SIG-M5 (cell line): ENCODE results near the gene ZBTB48.
"Not testable (repeated sequence)": the region's sequence is repeated elsewhere in the genome, so short reads cannot be mapped to it uniquely, and the experiment has no call there.

Source experiments
- DNase-seq: peaks from one replicate; lab custom pipeline; 2025; lab: John Stamatoyannopoulos, UW

The ZBTB48 gene

GRCh38 chr1:6632588-6633514, 53.1 kb downstream of the ZBTB48 start:
- no peak for DNase-seq

- no peak for DNase-seq
These were observed 54.7 kb downstream of the ZBTB48 start for GRCh38 chr1:6634371-6635052.

- no peak for DNase-seq
These were observed 55.5 kb downstream of the ZBTB48 start for GRCh38 chr1:6635161-6635909.

- DNase-seq = no peak
These were observed 56.3 kb downstream of the ZBTB48 start for GRCh38 chr1:6635910-6636760.

- not testable (repeated sequence) for DNase-seq
These were observed 57.0 kb downstream of the ZBTB48 start for GRCh38 chr1:6636778-6637177.

- no peak for DNase-seq
These were observed 58.0 kb downstream of the ZBTB48 start for GRCh38 chr1:6637770-6638169.

GRCh38 chr1:6638226-6638625, 58.4 kb downstream of the ZBTB48 start:
- DNase-seq = no peak
